ENCODE data around the gene ENAH.

Gene ENAH

DNA sequence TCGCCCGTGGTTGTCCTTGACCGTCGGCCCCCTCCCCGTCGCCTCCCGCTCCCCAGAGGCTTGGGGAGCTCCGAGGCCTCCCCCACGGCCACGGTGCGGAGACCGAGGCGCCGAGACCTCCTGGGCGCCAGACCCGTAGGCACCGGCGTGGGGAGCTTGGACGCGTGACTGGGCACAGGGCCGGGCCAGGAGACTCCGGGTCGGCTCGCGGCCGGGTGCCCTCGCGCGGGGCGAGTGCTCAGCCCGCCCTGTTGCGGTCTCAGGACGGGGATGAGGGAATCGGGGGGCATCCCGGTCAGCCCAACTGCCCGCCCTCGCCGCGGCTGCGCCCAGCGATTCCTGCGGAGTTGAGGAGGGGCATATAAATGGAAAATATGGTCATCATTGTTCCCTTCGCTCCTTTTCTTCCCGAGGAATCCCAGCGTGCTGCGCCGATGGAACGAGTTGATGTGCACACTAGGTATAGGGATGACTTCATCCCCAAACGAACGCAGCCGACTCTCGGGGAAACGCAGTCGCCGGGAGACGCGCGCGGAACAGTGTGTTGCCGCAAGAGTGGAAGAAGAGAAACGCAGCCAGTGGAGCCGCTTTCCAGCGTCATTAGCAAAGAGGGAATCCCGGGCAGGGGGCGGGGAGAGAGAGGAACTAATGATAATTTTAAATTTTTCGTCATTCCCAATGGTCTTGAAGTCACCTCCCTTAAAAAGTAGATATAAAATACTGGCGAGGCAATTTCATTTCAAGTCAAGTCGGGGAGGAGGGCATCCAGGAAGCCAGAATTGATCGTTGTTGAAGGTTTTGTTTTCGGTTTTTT lies 747 bp upstream of the ENAH start:
- peak overlapping the region; percentile 79 to 90 (median 89) for H3K27ac Mint-ChIP-seq
- TF ChIP-seq, protein P1, sequence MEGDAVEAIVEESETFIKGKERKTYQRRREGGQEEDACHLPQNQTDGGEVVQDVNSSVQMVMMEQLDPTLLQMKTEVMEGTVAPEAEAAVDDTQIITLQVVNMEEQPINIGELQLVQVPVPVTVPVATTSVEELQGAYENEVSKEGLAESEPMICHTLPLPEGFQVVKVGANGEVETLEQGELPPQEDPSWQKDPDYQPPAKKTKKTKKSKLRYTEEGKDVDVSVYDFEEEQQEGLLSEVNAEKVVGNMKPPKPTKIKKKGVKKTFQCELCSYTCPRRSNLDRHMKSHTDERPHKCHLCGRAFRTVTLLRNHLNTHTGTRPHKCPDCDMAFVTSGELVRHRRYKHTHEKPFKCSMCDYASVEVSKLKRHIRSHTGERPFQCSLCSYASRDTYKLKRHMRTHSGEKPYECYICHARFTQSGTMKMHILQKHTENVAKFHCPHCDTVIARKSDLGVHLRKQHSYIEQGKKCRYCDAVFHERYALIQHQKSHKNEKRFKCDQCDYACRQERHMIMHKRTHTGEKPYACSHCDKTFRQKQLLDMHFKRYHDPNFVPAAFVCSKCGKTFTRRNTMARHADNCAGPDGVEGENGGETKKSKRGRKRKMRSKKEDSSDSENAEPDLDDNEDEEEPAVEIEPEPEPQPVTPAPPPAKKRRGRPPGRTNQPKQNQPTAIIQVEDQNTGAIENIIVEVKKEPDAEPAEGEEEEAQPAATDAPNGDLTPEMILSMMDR (IDR thresholded peaks at IDR 0.05; ENCODE audit: unreplicated experiment in 3 of 3) = no peak
- H3K4me1 Mint-ChIP-seq = peaks cover 55% of the 10 kb centered on the region
- no peaks in the 10 kb centered on the region for H3K9me3 Mint-ChIP-seq
- H3K36me3 Mint-ChIP-seq (ENCODE audit: low read depth) = no peaks in the 10 kb centered on the region
- H3K4me3 Mint-ChIP-seq = peak overlapping the region; percentile 86 to 90 (median 89)
- no peaks in the 10 kb centered on the region for H3K27me3 Mint-ChIP-seq (ENCODE audit: low read depth)

DNA sequence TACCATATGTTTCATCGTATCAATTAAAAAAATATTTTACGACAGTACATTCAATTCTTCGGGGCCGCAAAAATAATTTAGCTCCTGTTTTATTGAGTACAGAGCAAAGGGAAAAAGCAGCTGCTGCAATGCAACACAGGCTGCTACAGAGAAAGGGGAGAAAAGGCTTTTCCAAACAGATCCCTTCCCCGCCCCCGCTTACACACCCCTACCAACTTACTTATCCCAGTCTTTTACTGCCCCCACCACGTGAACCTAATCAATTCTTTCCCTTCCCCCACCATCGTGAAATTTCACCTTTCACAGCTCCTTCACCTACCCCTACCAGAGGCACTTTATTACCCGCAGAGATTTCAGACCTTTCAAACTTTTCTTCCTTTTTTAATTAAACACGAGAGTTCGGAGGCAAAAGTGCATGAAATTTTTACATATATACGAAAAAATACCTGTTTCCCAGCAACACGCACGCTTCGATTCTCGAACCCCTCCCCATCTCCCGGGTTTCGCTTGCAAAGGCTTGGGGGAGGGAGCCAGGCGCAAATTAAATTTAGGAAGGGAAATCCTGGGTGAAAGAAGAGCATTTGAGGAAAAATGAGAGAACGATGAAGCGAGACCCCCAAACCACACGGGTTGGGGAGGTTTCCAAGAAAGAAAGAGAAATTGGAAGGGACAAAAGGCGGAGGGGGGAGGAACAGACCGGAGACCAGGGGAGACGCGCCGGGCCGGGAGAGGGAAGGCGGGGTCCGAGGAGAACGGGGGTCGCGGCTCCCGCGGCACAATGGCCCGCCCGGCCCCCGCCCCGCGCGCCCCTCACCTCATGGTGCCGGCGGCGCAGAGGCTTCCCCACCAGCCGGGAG lies 823 bp downstream of the ENAH start:
- TF ChIP-seq, protein P1 (IDR thresholded peaks at IDR 0.05; ENCODE audit: unreplicated experiment in 3 of 3) = no peak
- Mint-ChIP-seq H3K27ac (peak overlapping the region; percentile 83 to 99 (median 96)), H3K4me3 (peak overlapping the region; percentile 94 to 99 (median 96)), H3K27me3 (ENCODE audit: low read depth) (no peaks in the 10 kb centered on the region), H3K36me3 (ENCODE audit: low read depth) (peaks cover 7% of the 10 kb centered on the region), H3K4me1 (peaks cover 54% of the 10 kb centered on the region), H3K9me3 (no peaks in the 10 kb centered on the region)

DNA sequence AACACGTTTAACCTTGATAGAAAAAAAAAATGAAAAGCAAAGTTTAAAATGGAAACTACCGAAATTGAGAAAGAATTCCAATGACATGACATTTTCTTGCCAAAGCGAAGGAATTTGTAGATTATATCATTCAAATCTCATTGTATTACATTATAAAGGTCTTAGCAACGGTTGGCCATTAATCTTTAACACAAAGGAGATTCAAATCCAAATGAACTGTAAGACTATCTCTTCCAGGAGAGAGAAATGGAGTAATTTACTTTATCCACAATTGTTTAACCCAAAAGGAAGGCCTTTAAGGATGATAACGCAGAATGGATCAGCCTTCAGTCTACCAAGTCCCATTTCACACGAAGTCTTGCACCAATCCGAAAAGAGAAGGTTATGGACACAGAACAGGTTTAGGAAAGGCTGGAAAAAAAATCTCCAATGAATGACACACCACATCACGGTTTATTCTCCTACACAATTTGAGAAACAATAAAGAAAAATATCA lies 1.5 kb downstream of the ENAH start:
- peak overlapping the region; percentile 83 to 99 (median 96) for H3K27ac Mint-ChIP-seq
- H3K4me3 Mint-ChIP-seq = peak overlapping the region; percentile 94 to 99 (median 96)
- H3K27me3 Mint-ChIP-seq (ENCODE audit: low read depth) = no peaks in the 10 kb centered on the region
- H3K9me3 Mint-ChIP-seq = no peaks in the 10 kb centered on the region
- H3K36me3 Mint-ChIP-seq (ENCODE audit: low read depth) = peaks cover 8% of the 10 kb centered on the region
- TF ChIP-seq, protein P1 (IDR thresholded peaks at IDR 0.05; ENCODE audit: unreplicated experiment in 3 of 3) = no peak
- H3K4me1 Mint-ChIP-seq = peaks cover 54% of the 10 kb centered on the region

DNA sequence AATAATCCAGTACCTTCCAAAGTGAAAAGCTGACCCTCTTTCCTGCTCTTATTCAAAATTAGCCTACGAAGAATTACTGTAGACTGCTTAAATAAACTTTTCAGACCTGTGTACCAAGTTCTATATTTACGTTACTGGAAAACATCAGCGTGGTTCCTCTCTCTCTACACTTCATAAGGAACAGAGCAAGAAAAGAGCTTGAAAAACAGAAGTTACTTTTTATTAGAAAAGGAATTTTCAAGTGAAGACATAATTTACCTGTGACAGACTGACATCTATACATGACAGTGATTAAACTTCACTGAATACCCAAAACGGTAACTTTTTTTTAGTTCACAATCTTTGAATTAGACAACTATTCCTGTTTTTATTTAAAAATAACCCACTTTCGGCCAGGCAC lies 2.7 kb downstream of the ENAH start:
- Mint-ChIP-seq H3K36me3 (ENCODE audit: low read depth) (peaks cover 20% of the 10 kb centered on the region), H3K4me1 (peaks cover 43% of the 10 kb centered on the region), H3K9me3 (peaks cover 3% of the 10 kb centered on the region), H3K27ac (peak overlapping the region; percentile 23 to 77 (median 54)), H3K4me3 (peak overlapping the region; percentile 94 to 99 (median 96)), H3K27me3 (ENCODE audit: low read depth) (no peaks in the 10 kb centered on the region)
- TF ChIP-seq, protein P1 (IDR thresholded peaks at IDR 0.05; ENCODE audit: unreplicated experiment in 3 of 3) = no peak

DNA sequence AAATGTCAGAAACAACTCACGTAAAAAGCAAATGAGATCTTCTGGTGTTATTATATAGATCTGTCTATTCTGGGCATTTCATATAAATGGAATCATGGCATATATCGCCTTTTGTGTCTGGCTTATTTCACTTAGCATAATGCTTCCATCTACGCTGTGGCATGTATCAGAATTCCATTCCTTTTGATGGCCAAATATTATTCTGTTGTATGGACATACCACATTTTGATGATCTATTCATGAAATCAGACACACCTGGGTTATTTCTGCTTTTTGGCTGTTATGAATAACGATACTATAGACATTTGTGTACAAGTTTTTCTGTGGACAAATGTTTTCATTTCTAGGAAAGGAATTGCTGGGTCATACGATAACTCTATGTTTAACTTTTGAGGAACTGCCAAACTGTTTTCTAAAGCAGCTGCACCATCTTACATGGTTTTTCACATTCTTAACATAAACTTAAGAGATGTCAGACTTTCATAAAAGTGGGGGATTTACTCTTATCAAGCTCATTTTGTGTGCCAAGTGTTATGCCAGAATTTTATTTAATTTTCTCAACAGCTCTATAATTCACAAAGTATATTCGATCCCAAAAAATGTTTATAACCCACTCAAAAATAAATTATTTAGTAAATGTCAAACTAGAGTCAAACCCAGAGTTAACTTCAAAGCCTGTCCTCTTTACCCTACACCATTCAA lies 7.6 kb downstream of the ENAH start:
- TF ChIP-seq, protein P1 (IDR thresholded peaks at IDR 0.05; ENCODE audit: unreplicated experiment in 3 of 3) = no peak
- peaks cover 55% of the 10 kb centered on the region for H3K36me3 Mint-ChIP-seq (ENCODE audit: low read depth)

More for the DNA sequence above, 7.6 kb downstream of the ENAH start:
- Mint-ChIP-seq H3K4me1 (peaks cover 30% of the 10 kb centered on the region), H3K4me3 (no peak overlapping the region), H3K9me3 (peaks cover 15% of the 10 kb centered on the region), H3K27me3 (ENCODE audit: low read depth) (no peaks in the 10 kb centered on the region), H3K27ac (peak overlapping the region in 1 of 3 experiments; percentile 44)
